ENCODE results near the gene PIGL. TPM values are rescaled to one million over a fixed set of nuclear protein-coding genes. Genes with fewer than 3 reads are reported as not detected.
A peak's percentile ranks its signal among the peaks of the same experiment; 100 is the strongest.
"Not testable (repeated sequence)": the region's sequence is repeated elsewhere in the genome, so short reads cannot be mapped to it uniquely, and the experiment has no call there.

Gene PIGL
- polyA plus RNA-seq, 6 donors from 2014 or later = 7.1 to 16.1 (median 9.5) TPM

GRCh38 chr17:16202554-16203500, 14.2 kb upstream of the PIGL start:
- Mint-ChIP-seq H3K4me3 (peak overlapping the region in 6 of 8 donors; percentile 7 to 52 (median 17)), H3K4me1 (peaks cover 50 to 84% (median 74%) of the 10 kb centered on the region in 3 donors), H3K27ac (peak overlapping the region; percentile 82 to 94 (median 92))
- ATAC-seq (ENCODE audit: low read depth in 2 of 2) = peak in 1 of 2 donors; percentile 27
- H3K27me3 Mint-ChIP-seq, H3K9me3 Mint-ChIP-seq, H3K36me3 Mint-ChIP-seq, DNase-seq: not testable (repeated sequence)

GRCh38 chr17:16204763-16205162, 12.2 kb upstream of the PIGL start:
- H3K27me3 Mint-ChIP-seq; ATAC-seq (ENCODE audit: low read depth in 2 of 2); DNase-seq; H3K4me3 Mint-ChIP-seq; H3K36me3 Mint-ChIP-seq; H3K9me3 Mint-ChIP-seq: not testable (repeated sequence)
- Mint-ChIP-seq H3K4me1 (peaks cover 40 to 69% (median 58%) of the 10 kb centered on the region in 3 donors), H3K27ac (peak overlapping the region in 4 of 6 donors; percentile 12 to 94 (median 75))

- peaks cover 27 to 58% (median 37%) of the 10 kb centered on the region in 3 donors for H3K4me1 Mint-ChIP-seq
- H3K27me3 Mint-ChIP-seq = no peaks in the 10 kb centered on the region
- DNase-seq (no peak), ATAC-seq (ENCODE audit: low read depth in 2 of 2) (no peak)
- no peaks in the 10 kb centered on the region for H3K9me3 Mint-ChIP-seq
- H3K4me3 Mint-ChIP-seq = peak overlapping the region in 1 of 8 donors; percentile 40
- no peaks in the 10 kb centered on the region for H3K36me3 Mint-ChIP-seq
- peak overlapping the region in 4 of 6 donors; percentile 28 to 82 (median 53) for H3K27ac Mint-ChIP-seq
Observed at GRCh38 chr17:16211590-16211989, 5.4 kb upstream of the PIGL start.

- peak overlapping the region in 2 of 6 donors; percentile 20 to 75 for H3K27ac Mint-ChIP-seq
- no peak for ATAC-seq (ENCODE audit: low read depth in 2 of 2)
- peaks cover 24 to 61% (median 48%) of the 10 kb centered on the region in 3 donors for H3K4me1 Mint-ChIP-seq
Observed at GRCh38 chr17:16212793-16213192, 4.2 kb upstream of the PIGL start.

GRCh38 chr17:16214190-16215001, 2.6 kb upstream of the PIGL start:
- H3K9me3 Mint-ChIP-seq = no peaks in the 10 kb centered on the region
- H3K4me3 Mint-ChIP-seq = peak overlapping the region; percentile 89 to 98 (median 96)
- DNase-seq = no peak
- peak; percentile 17 to 23 for ATAC-seq (ENCODE audit: low read depth in 2 of 2)
- H3K36me3 Mint-ChIP-seq = no peaks in the 10 kb centered on the region
- peak overlapping the region; percentile 17 to 96 (median 89) for H3K27ac Mint-ChIP-seq
- no peaks in the 10 kb centered on the region for H3K27me3 Mint-ChIP-seq
- peaks cover 25 to 71% (median 45%) of the 10 kb centered on the region in 3 donors for H3K4me1 Mint-ChIP-seq

More at GRCh38 chr17:16212793-16213192, 4.2 kb upstream of the PIGL start:
- Mint-ChIP-seq H3K9me3 (no peaks in the 10 kb centered on the region), H3K27me3 (no peaks in the 10 kb centered on the region), H3K4me3 (peak overlapping the region in 5 of 8 donors; percentile 12 to 96 (median 54)), H3K36me3 (no peaks in the 10 kb centered on the region)
- DNase-seq = no peak

GRCh38 chr17:16215002-16215272, 2.1 kb upstream of the PIGL start:
- ATAC-seq (ENCODE audit: low read depth in 2 of 2) = peak; percentile 24 to 37
- H3K27me3 Mint-ChIP-seq = no peaks in the 10 kb centered on the region
- peak overlapping the region; percentile 17 to 96 (median 89) for H3K27ac Mint-ChIP-seq
- DNase-seq = no peak
- H3K9me3 Mint-ChIP-seq = no peaks in the 10 kb centered on the region
- peak overlapping the region; percentile 89 to 98 (median 96) for H3K4me3 Mint-ChIP-seq
- H3K4me1 Mint-ChIP-seq = peaks cover 25 to 71% (median 45%) of the 10 kb centered on the region in 3 donors
- H3K36me3 Mint-ChIP-seq = no peaks in the 10 kb centered on the region

- Mint-ChIP-seq H3K9me3 (no peaks in the 10 kb centered on the region), H3K4me1 (peaks cover 25 to 71% (median 45%) of the 10 kb centered on the region in 3 donors)
Observed at GRCh38 chr17:16215273-16215964, 1.6 kb upstream of the PIGL start, which contains the start of gene NCOR1. NCOR1 (minus strand) TSS chr17:16215534; CDS start chr17:16194569, 20,965 bp downstream.

GRCh38 chr17:16215965-16216316, 1.1 kb upstream of the PIGL start:
- peak overlapping the region; percentile 89 to 99 (median 98) for H3K4me3 Mint-ChIP-seq
- no peaks in the 10 kb centered on the region for H3K9me3 Mint-ChIP-seq
- H3K4me1 Mint-ChIP-seq = peaks cover 25 to 69% (median 45%) of the 10 kb centered on the region in 3 donors
- no peak for ATAC-seq (ENCODE audit: low read depth in 2 of 2)
- H3K36me3 Mint-ChIP-seq = no peaks in the 10 kb centered on the region
- H3K27ac Mint-ChIP-seq = peak overlapping the region in 5 of 6 donors; percentile 47 to 97 (median 83)
- peak; percentile 13 for DNase-seq
- no peaks in the 10 kb centered on the region for H3K27me3 Mint-ChIP-seq

More at GRCh38 chr17:16215273-16215964, 1.6 kb upstream of the PIGL start, which contains the start of gene NCOR1:
- Mint-ChIP-seq H3K27me3 (no peaks in the 10 kb centered on the region), H3K27ac (peak within 1 kb of the TSS; percentile 17 to 97 (median 90)), H3K4me3 (peak within 1 kb of the TSS; percentile 89 to 99 (median 98)), H3K36me3 (no peaks in the 10 kb centered on the region)
- peak; percentile 81 for DNase-seq
- ATAC-seq (ENCODE audit: low read depth in 2 of 2) = peak; percentile 83 to 84

- ATAC-seq (ENCODE audit: low read depth in 2 of 2); DNase-seq: not testable (repeated sequence)
- H3K27ac Mint-ChIP-seq = peak overlapping the region; percentile 47 to 97 (median 95)
Observed at GRCh38 chr17:16216341-16217001, 539 bp upstream of the PIGL start.

GRCh38 chr17:16222406-16222805, 5.4 kb downstream of the PIGL start:
- Mint-ChIP-seq H3K4me1 (peaks cover 5 to 29% (median 12%) of the 10 kb centered on the region in 3 donors), H3K4me3 (no peak overlapping the region), H3K27ac (peak overlapping the region in 1 of 6 donors; percentile 14), H3K9me3 (no peaks in the 10 kb centered on the region), H3K36me3 (no peaks in the 10 kb centered on the region), H3K27me3 (no peaks in the 10 kb centered on the region)
- no peak for DNase-seq
- no peak for ATAC-seq (ENCODE audit: low read depth in 2 of 2)

More at GRCh38 chr17:16216341-16217001, 539 bp upstream of the PIGL start:
- Mint-ChIP-seq H3K4me3 (peak overlapping the region; percentile 89 to 99 (median 98)), H3K4me1 (peaks cover 25 to 66% (median 43%) of the 10 kb centered on the region in 3 donors)
- not testable (repeated sequence) for H3K9me3 Mint-ChIP-seq, H3K36me3 Mint-ChIP-seq, H3K27me3 Mint-ChIP-seq

GRCh38 chr17:16229912-16230561, 13.0 kb downstream of the PIGL start:
- H3K4me1 Mint-ChIP-seq = peaks cover 7 to 14% (median 8%) of the 10 kb centered on the region in 3 donors
- not testable (repeated sequence) for H3K36me3 Mint-ChIP-seq; H3K9me3 Mint-ChIP-seq; DNase-seq; H3K4me3 Mint-ChIP-seq; ATAC-seq (ENCODE audit: low read depth in 2 of 2); H3K27me3 Mint-ChIP-seq
- H3K27ac Mint-ChIP-seq = peak overlapping the region in 2 of 6 donors; percentile 6 to 39

GRCh38 chr17:16232391-16232790, 15.4 kb downstream of the PIGL start:
- H3K27me3 Mint-ChIP-seq = no peaks in the 10 kb centered on the region
- H3K4me1 Mint-ChIP-seq = peaks cover 5 to 8% (median 8%) of the 10 kb centered on the region in 3 donors
- ATAC-seq (ENCODE audit: low read depth in 2 of 2) (no peak), DNase-seq (no peak)
- H3K9me3 Mint-ChIP-seq = no peaks in the 10 kb centered on the region
- no peak overlapping the region for H3K4me3 Mint-ChIP-seq
- peak overlapping the region in 1 of 6 donors; percentile 63 for H3K27ac Mint-ChIP-seq
- H3K36me3 Mint-ChIP-seq = peaks cover 0 to 7% of the 10 kb centered on the region in 2 donors

Measured in naive B cell (primary cell).